SJSA1 (cell line): ENCODE results near the gene TBC1D9B. TPM values are rescaled to one million over a fixed set of nuclear protein-coding genes. Genes with fewer than 3 reads are reported as not detected.

Experiments used
- DNase-seq, 2 experiments: peaks; one replicate each; pipeline ENCODE4 v3.0.0-alpha.2; 2015 to 2020; ENCODE audit warnings: low spot score in 2 of 2, low read depth in 1 of 2
- H3K27ac ChIP-seq: fragments of 250-450 bp; sonication (Bioruptor Pico); 2 replicates; pipeline ENCODE4 v1.5.1; 2020; ENCODE audit warnings: mild to moderate bottlenecking, moderate library complexity
- H3K27me3 ChIP-seq: fragments of 250-450 bp; sonication (Bioruptor Pico); replicated peaks from 2 replicates; pipeline ENCODE4 v1.5.1; 2020; ENCODE audit warnings: mild to moderate bottlenecking, moderate library complexity
- H3K36me3 ChIP-seq: fragments of 250-450 bp; sonication (Bioruptor Pico); 2 replicates; pipeline ENCODE4 v1.5.1; 2020; ENCODE audit warnings: mild to moderate bottlenecking
- H3K4me1 ChIP-seq: fragments of 250-450 bp; sonication (Bioruptor Pico); replicated peaks from 2 replicates; pipeline ENCODE4 v1.6.1; 2021; ENCODE audit warnings: mild to moderate bottlenecking
- H3K4me3 ChIP-seq: fragments of 250-450 bp; sonication (Bioruptor Pico); 2 replicates; pipeline ENCODE4 v1.5.1; 2020; ENCODE audit warnings: mild to moderate bottlenecking
- H3K9me3 ChIP-seq: fragments of 250-450 bp; sonication (Bioruptor Pico); replicated peaks from 2 replicates; pipeline ENCODE4 v1.5.1; 2020; ENCODE audit warnings: mild to moderate bottlenecking
- total RNA-seq: library from RNA; depleted of rRNA; stranded (reverse); fragments of >200 nt; shearing (Covaris generic); gene quantifications from 2 replicates; pipeline ENCODE4 v1.2.3, GENCODE V29; 2014

Gene TBC1D9B
- total RNA-seq, 1 experiment from 2014 or later = 43.2 TPM

GRCh38 chr5:179886190-179886911 lies 21.3 kb downstream of the TBC1D9B start:
- peaks cover 33% of the 10 kb centered on the region for H3K4me1 ChIP-seq
- H3K36me3 ChIP-seq = peaks cover 95% of the 10 kb centered on the region

GRCh38 chr5:179885491-179886090 lies 22.1 kb downstream of the TBC1D9B start:
- H3K4me1 ChIP-seq = peaks cover 33% of the 10 kb centered on the region
- peaks cover 28% of the 10 kb centered on the region for H3K9me3 ChIP-seq
- no peaks in the 10 kb centered on the region for H3K27me3 ChIP-seq
- H3K4me3 ChIP-seq = no peak overlapping the region
- H3K36me3 ChIP-seq = peaks cover 92% of the 10 kb centered on the region
- H3K27ac ChIP-seq = peak overlapping the region; percentile 58; the same call in 1 of the 2 replicates
- no peak for DNase-seq

More at GRCh38 chr5:179886190-179886911, 21.3 kb downstream of the TBC1D9B start:
- Histone ChIP-seq H3K27me3 (no peaks in the 10 kb centered on the region), H3K27ac (peak overlapping the region; percentile 58), H3K4me3 (no peak overlapping the region), H3K9me3 (peaks cover 28% of the 10 kb centered on the region)
- peak; percentile 58 to 66 for DNase-seq

- Histone ChIP-seq H3K27ac (no peak overlapping the region), H3K9me3 (peaks cover 28% of the 10 kb centered on the region), H3K4me1 (peaks cover 42% of the 10 kb centered on the region), H3K27me3 (no peaks in the 10 kb centered on the region), H3K4me3 (no peak overlapping the region), H3K36me3 (peaks cover 89% of the 10 kb centered on the region)
- no peak for DNase-seq
Measured at GRCh38 chr5:179883163-179883562, 24.5 kb downstream of the TBC1D9B start.

- no peak for DNase-seq
- peaks cover 46% of the 10 kb centered on the region for H3K4me1 ChIP-seq
Measured at GRCh38 chr5:179882338-179882737, 25.4 kb downstream of the TBC1D9B start.

GRCh38 chr5:179880848-179881590 lies 26.7 kb downstream of the TBC1D9B start:
- DNase-seq = no peak
- Histone ChIP-seq H3K27me3 (no peaks in the 10 kb centered on the region), H3K9me3 (peaks cover 28% of the 10 kb centered on the region), H3K36me3 (peaks cover 77% of the 10 kb centered on the region), H3K4me1 (peaks cover 43% of the 10 kb centered on the region), H3K27ac (no peak overlapping the region), H3K4me3 (no peak overlapping the region)

More at GRCh38 chr5:179882338-179882737, 25.4 kb downstream of the TBC1D9B start:
- Histone ChIP-seq H3K9me3 (peaks cover 28% of the 10 kb centered on the region), H3K27ac (no peak overlapping the region), H3K27me3 (no peaks in the 10 kb centered on the region), H3K36me3 (peaks cover 89% of the 10 kb centered on the region), H3K4me3 (no peak overlapping the region)

GRCh38 chr5:179880066-179880650 lies 27.5 kb downstream of the TBC1D9B start:
- H3K4me3 ChIP-seq = no peak overlapping the region
- no peak for DNase-seq
- no peaks in the 10 kb centered on the region for H3K27me3 ChIP-seq
- H3K27ac ChIP-seq = no peak overlapping the region
- peaks cover 28% of the 10 kb centered on the region for H3K9me3 ChIP-seq
- peaks cover 75% of the 10 kb centered on the region for H3K36me3 ChIP-seq
- peaks cover 46% of the 10 kb centered on the region for H3K4me1 ChIP-seq

- no peaks in the 10 kb centered on the region for H3K27me3 ChIP-seq
- no peak for DNase-seq
- peaks cover 48% of the 10 kb centered on the region for H3K4me1 ChIP-seq
- peaks cover 75% of the 10 kb centered on the region for H3K36me3 ChIP-seq
- peaks cover 26% of the 10 kb centered on the region for H3K9me3 ChIP-seq
- no peak overlapping the region for H3K4me3 ChIP-seq
- no peak overlapping the region for H3K27ac ChIP-seq
Measured at GRCh38 chr5:179879690-179880010, 28.0 kb downstream of the TBC1D9B start.

- H3K27me3 ChIP-seq = no peaks in the 10 kb centered on the region
- H3K27ac ChIP-seq = no peak overlapping the region
- peaks cover 43% of the 10 kb centered on the region for H3K4me1 ChIP-seq
- no peak for DNase-seq
- peaks cover 75% of the 10 kb centered on the region for H3K36me3 ChIP-seq
- no peak overlapping the region for H3K4me3 ChIP-seq
- peaks cover 21% of the 10 kb centered on the region for H3K9me3 ChIP-seq
Measured at GRCh38 chr5:179879003-179879689, 28.6 kb downstream of the TBC1D9B start.

- peaks cover 36% of the 10 kb centered on the region for H3K4me1 ChIP-seq
Measured at GRCh38 chr5:179878222-179879002, 29.3 kb downstream of the TBC1D9B start.

GRCh38 chr5:179876610-179876952 lies 31.1 kb downstream of the TBC1D9B start:
- H3K36me3 ChIP-seq = peaks cover 75% of the 10 kb centered on the region
- H3K4me1 ChIP-seq = peaks cover 36% of the 10 kb centered on the region
- DNase-seq = no peak
- no peak overlapping the region for H3K27ac ChIP-seq
- H3K27me3 ChIP-seq = no peaks in the 10 kb centered on the region
- no peak overlapping the region for H3K4me3 ChIP-seq
- H3K9me3 ChIP-seq = no peaks in the 10 kb centered on the region

More at GRCh38 chr5:179878222-179879002, 29.3 kb downstream of the TBC1D9B start:
- Histone ChIP-seq H3K9me3 (peaks cover 14% of the 10 kb centered on the region), H3K27ac (no peak overlapping the region), H3K4me3 (no peak overlapping the region), H3K36me3 (peaks cover 75% of the 10 kb centered on the region), H3K27me3 (no peaks in the 10 kb centered on the region)
- peak; percentile 46 to 59 for DNase-seq

- no peaks in the 10 kb centered on the region for H3K27me3 ChIP-seq
- peak; percentile 77 to 90 for DNase-seq
- H3K36me3 ChIP-seq = peaks cover 75% of the 10 kb centered on the region
Measured at GRCh38 chr5:179875741-179876609, 31.7 kb downstream of the TBC1D9B start.

More at GRCh38 chr5:179875741-179876609, 31.7 kb downstream of the TBC1D9B start:
- Histone ChIP-seq H3K4me1 (peaks cover 36% of the 10 kb centered on the region), H3K9me3 (no peaks in the 10 kb centered on the region), H3K27ac (peak overlapping the region; percentile 2; the same call in 1 of the 2 replicates), H3K4me3 (no peak overlapping the region)
